H1 (cell line): ENCODE measurements around the gene ZNF385D. TPM values are rescaled to one million over a fixed set of nuclear protein-coding genes. Genes with fewer than 3 reads are reported as not detected.

ENCODE experiments used
- CTCF ChIA-PET: fragments of 300-600 bp; sonication (Branson Sonifier 250); formaldehyde crosslinking; loops from one replicate; lab custom pipeline; 2021; ENCODE audit not compliant: partially characterized antibody; lab: Charles Lee
- POLR2A ChIA-PET: fragments of 300-600 bp; sonication (Branson Sonifier 250); formaldehyde crosslinking; loops from one replicate; lab custom pipeline; 2021; ENCODE audit warnings: inconsistent platforms; ENCODE audit not compliant: partially characterized antibody; lab: Charles Lee
- DNase-seq, 2 experiments: peaks; one replicate each; pipeline versions ENCODE4 v3.0.0 to v3.0.0-alpha.2; 2010 to 2022; ENCODE audit warnings: low spot score in 2 of 2, low read depth in 1 of 2, mixed read lengths in 1 of 2
- FAIRE-seq: peaks from 2 replicates; lab custom pipeline; 2011; peaks lifted over from hg19 to GRCh38; lab: Jason Lieb, UNC
- H2AFZ ChIP-seq: 2 replicates; pipeline ENCODE4 v1.8.1; 2012; ENCODE audit warnings: low read length, inconsistent platforms
- H2AK5ac ChIP-seq: 2 replicates; pipeline ENCODE4 v1.6.1; 2013; ENCODE audit warnings: low read depth, low read length
- H2BK120ac ChIP-seq: replicated peaks from 2 replicates; pipeline ENCODE3; 2013; ENCODE audit warnings: low read depth, low read length, inconsistent platforms
- H2BK12ac ChIP-seq: 2 replicates; pipeline ENCODE4 v1.6.1; 2013; ENCODE audit warnings: low read depth, low read length
- H2BK15ac ChIP-seq: 2 replicates; pipeline ENCODE4 v1.6.1; 2013; ENCODE audit warnings: low read length
- H2BK20ac ChIP-seq: 2 replicates; pipeline ENCODE4 v1.6.1; 2013; ENCODE audit warnings: low read length
- H2BK5ac ChIP-seq: 2 replicates; pipeline ENCODE4 v1.6.1; 2013; ENCODE audit warnings: low read depth, low read length
- H3K14ac ChIP-seq: 2 replicates; pipeline ENCODE4 v1.6.1; 2013; ENCODE audit warnings: inconsistent platforms; ENCODE audit not compliant: insufficient read length
- H3K18ac ChIP-seq: 2 replicates; pipeline ENCODE4 v1.6.1; 2013; ENCODE audit warnings: low read length; ENCODE audit errors: extremely low read depth
- H3K23ac ChIP-seq: 2 replicates; pipeline ENCODE4 v1.6.1; 2013; ENCODE audit warnings: inconsistent platforms; ENCODE audit not compliant: insufficient read length
- H3K23me2 ChIP-seq: 2 replicates; pipeline ENCODE4 v1.6.1; 2013; ENCODE audit warnings: low read depth, low read length
- H3K27ac ChIP-seq: 2 replicates; pipeline ENCODE4 v1.6.1; 2011; ENCODE audit warnings: low read depth, low read length, inconsistent platforms
- H3K27me3 ChIP-seq, 4 experiments: replicated peaks in 1 of 4; 1 replicate in 1 of 4; 2 replicates in 3 of 4; pipeline versions ENCODE4 v1.6.1 to v1.8.1; 2011 to 2013; ENCODE audit warnings: low read length in 3 of 4, mild to moderate bottlenecking in 3 of 4, inconsistent platforms in 2 of 4, mixed read lengths in 2 of 4, moderate library complexity in 1 of 4; ENCODE audit not compliant: control insufficient read depth in 3 of 4, insufficient read depth in 3 of 4; ENCODE audit errors: extremely low read depth in 1 of 4
- H3K36me3 ChIP-seq, 4 experiments: 2 replicates each; pipeline versions ENCODE4 v1.6.1 to v1.8.1; 2011 to 2013; ENCODE audit warnings: mild to moderate bottlenecking in 4 of 4, low read length in 3 of 4, moderate library complexity in 2 of 4, control low read depth in 1 of 4, inconsistent platforms in 1 of 4; ENCODE audit not compliant: insufficient read depth in 4 of 4, control insufficient read depth in 2 of 4
- H3K4ac ChIP-seq: replicated peaks from 2 replicates; pipeline ENCODE3; 2013; ENCODE audit warnings: low read length, low read depth, mixed read lengths, inconsistent platforms; ENCODE audit not compliant: insufficient read length
- H3K4me1 ChIP-seq, 4 experiments: replicated peaks in 1 of 4; 1 replicate in 1 of 4; 2 replicates in 3 of 4; pipeline versions ENCODE4 v1.6.1 to v1.8.1; 2011 to 2013; ENCODE audit warnings: low read length in 3 of 4, inconsistent platforms in 2 of 4, mixed read lengths in 1 of 4; ENCODE audit not compliant: insufficient read depth in 4 of 4, control insufficient read depth in 3 of 4
- H3K4me2 ChIP-seq, 2 experiments: 2 replicates each; pipeline versions ENCODE4 v1.6.1 to v1.8.1; 2011 to 2013; ENCODE audit warnings: low read depth in 2 of 2, low read length in 2 of 2, control low read depth in 1 of 2, inconsistent platforms in 1 of 2, mild to moderate bottlenecking in 1 of 2; ENCODE audit not compliant: insufficient read depth in 1 of 2
- H3K4me3 ChIP-seq, 4 experiments: fragments of 200-600, 300-600 bp in 1 of 4; sonication (generic), shearing (Covaris generic), sonication (Bioruptor Twin) in 1 of 4; 2 replicates each; pipeline versions ENCODE4 v1.5.1 to v1.8.1; 2011 to 2016; ENCODE audit warnings: low read length in 4 of 4, low read depth in 3 of 4, control low read depth in 2 of 4, inconsistent platforms in 2 of 4, mild to moderate bottlenecking in 2 of 4, mixed read lengths in 1 of 4, moderate library complexity in 1 of 4; ENCODE audit not compliant: insufficient read depth in 2 of 4; ENCODE audit errors: extremely low read depth in 1 of 4
- H3K56ac ChIP-seq: replicated peaks from 2 replicates; pipeline ENCODE3; 2013; ENCODE audit warnings: low read depth, mild to moderate bottlenecking, mixed read lengths, low read length, inconsistent platforms; ENCODE audit not compliant: insufficient read length
- H3K79me1 ChIP-seq: 2 replicates; pipeline ENCODE4 v1.6.1; 2013; ENCODE audit warnings: low read depth, low read length, control low read depth
- H3K79me2 ChIP-seq, 2 experiments: 2 replicates each; pipeline versions ENCODE4 v1.6.1 to v1.8.1; 2012 to 2013; ENCODE audit warnings: low read length in 2 of 2, mild to moderate bottlenecking in 2 of 2, inconsistent platforms in 1 of 2; ENCODE audit not compliant: insufficient read depth in 2 of 2, control insufficient read depth in 1 of 2
- H3K9ac ChIP-seq, 4 experiments: replicated peaks in 1 of 4; 1 replicate in 1 of 4; 2 replicates in 3 of 4; pipeline versions ENCODE4 v1.6.1 to v1.8.1; 2011 to 2013; ENCODE audit warnings: low read depth in 3 of 4, low read length in 3 of 4, control low read depth in 2 of 4, mild to moderate bottlenecking in 2 of 4, moderate library complexity in 2 of 4, inconsistent platforms in 1 of 4; ENCODE audit errors: extremely low read depth in 1 of 4
- H3K9me3 ChIP-seq, 2 experiments: 2 replicates each; pipeline versions ENCODE4 v1.6.1 to v1.8.1; 2012 to 2013; ENCODE audit warnings: mild to moderate bottlenecking in 2 of 2, moderate library complexity in 2 of 2, control low read depth in 1 of 2, inconsistent platforms in 1 of 2, low read depth in 1 of 2, low read length in 1 of 2, mixed read lengths in 1 of 2; ENCODE audit not compliant: insufficient read depth in 2 of 2
- H4K20me1 ChIP-seq, 2 experiments: replicated peaks in 1 of 2; 2 replicates each; pipeline versions ENCODE3 to v1.8.1; 2011 to 2013; ENCODE audit warnings: inconsistent platforms in 2 of 2, low read length in 2 of 2, mild to moderate bottlenecking in 1 of 2; ENCODE audit not compliant: insufficient read depth in 2 of 2, control insufficient read depth in 1 of 2
- H4K5ac ChIP-seq: 2 replicates; pipeline ENCODE4 v1.6.1; 2013; ENCODE audit warnings: low read length, low read depth, mixed read lengths, inconsistent platforms; ENCODE audit not compliant: insufficient read length
- H4K8ac ChIP-seq: 2 replicates; pipeline ENCODE4 v1.8.0; 2013; ENCODE audit warnings: mild to moderate bottlenecking, moderate library complexity, low read length, inconsistent platforms; ENCODE audit not compliant: insufficient read depth; ENCODE audit errors: extremely low read depth
- H4K91ac ChIP-seq: replicated peaks from 2 replicates; pipeline ENCODE3; 2013; ENCODE audit warnings: low read length, mixed read lengths, inconsistent platforms; ENCODE audit not compliant: insufficient read length
- BACH1 ChIP-seq: IDR thresholded peaks from 2 replicates; pipeline ENCODE4 v1.6.1; 2012; ENCODE audit warnings: low read length, improper control_type of control experiment
- CBX5 ChIP-seq: fragments of 300-800, 300-1000 bp; sonication (generic); IDR thresholded peaks from 2 replicates; pipeline ENCODE4 v1.7.1; 2016; ENCODE audit warnings: antibody characterized with exemption, low read length, low read depth
- KDM1A ChIP-seq: fragments of 200-600, 300-600 bp; sonication (generic); IDR thresholded peaks from 2 replicates; pipeline ENCODE4 v1.7.1; 2016; ENCODE audit warnings: mild to moderate bottlenecking, low read length, borderline replicate concordance
- MAFK ChIP-seq: IDR thresholded peaks from 2 replicates; pipeline ENCODE4 v1.6.1; 2012; ENCODE audit warnings: low read depth, mild to moderate bottlenecking, improper control_type of control experiment, low read length
- NRF1 ChIP-seq: IDR thresholded peaks from 2 replicates; pipeline ENCODE4 v1.6.1; 2011; ENCODE audit warnings: mild to moderate bottlenecking, low read depth, low read length, improper control_type of control experiment
- POU5F1 ChIP-seq: IDR thresholded peaks from 2 replicates; pipeline ENCODE4 v1.6.1; 2011; ENCODE audit warnings: low read depth, mild to moderate bottlenecking, low read length, moderate library complexity
- RBBP5 ChIP-seq: IDR thresholded peaks from 2 replicates; pipeline ENCODE4 v1.7.1; 2012; ENCODE audit warnings: low read depth, mild to moderate bottlenecking, inconsistent platforms, low read length, moderate library complexity, borderline replicate concordance
- RFX5 ChIP-seq: IDR thresholded peaks from 2 replicates; pipeline ENCODE4 v1.6.1; 2011; ENCODE audit warnings: low read depth, low read length, improper control_type of control experiment, borderline replicate concordance
- WGBS, 2 experiments: shearing (Covaris generic) in 1 of 2; methylation state at CpG; one replicate each; pipeline versions ENCODE4 v1.1.6 to v1.1.7; 2013 to 2015; ENCODE audit warnings: low lambda C conversion rate in 2 of 2, mixed read lengths in 2 of 2, inconsistent platforms in 1 of 2, low coverage in 1 of 2, missing lambda C conversion rate in 1 of 2; ENCODE audit not compliant: insufficient replicate concordance in 2 of 2, insufficient coverage in 1 of 2, insufficient read length in 1 of 2; ENCODE audit errors: extremely low coverage in 1 of 2, missing lambda C conversion rate in 1 of 2; 5-methylcytosine and 5-hydroxymethylcytosine counted together
- polyA plus RNA-seq, 7 experiments: library from polyadenylated mRNA; depleted of rRNA in 3 of 7; stranded (reverse) in 5 of 7; unstranded in 2 of 7; fragments of >200 nt in 5 of 7; fragments of 200-250 nt in 2 of 7; gene quantifications; 1 replicate in 5 of 7; 2 replicates in 1 of 7; 4 replicates in 1 of 7; pipeline versions ENCODE4 v1.2.1 to v1.2.3, GENCODE V29; 2011 to 2013; ENCODE audit warnings: missing spikeins in 2 of 7, mixed read lengths in 2 of 7
- total RNA-seq: library from RNA; stranded (reverse); fragmentation: NEBNext Ultra II Directional; extraction: Animal tissue kit (Norgen Biotek cat#: 25700); gene quantifications from 2 replicates; pipeline ENCODE4 v1.2.1, GENCODE V29; 2021

ZNF385D gene
- total and polyA plus RNA-seq, 2 of the 8 experiments (the other 6 are each of a cell fraction or from before 2014, with no cell fraction given), result 5.9 to 10.8 TPM

- Histone ChIP-seq H3K79me2 (no peaks in the 10 kb centered on the region), H3K4ac (no peak overlapping the region), H3K23me2 (no peaks in the 10 kb centered on the region), H2BK20ac (no peak overlapping the region), H3K9me3 (no peaks in the 10 kb centered on the region), H2AK5ac (no peak overlapping the region), H3K36me3 (no peaks in the 10 kb centered on the region), H3K4me3 (no peak overlapping the region), H2BK5ac (no peak overlapping the region), H3K56ac (no peak overlapping the region), H3K23ac (no peak overlapping the region), H4K8ac (no peak overlapping the region), H3K27ac (no peak overlapping the region), H3K4me1 (no peaks in the 10 kb centered on the region), H3K79me1 (no peaks in the 10 kb centered on the region), H2BK12ac (no peak overlapping the region), H3K4me2 (no peak overlapping the region), H3K27me3 (no peaks in the 10 kb centered on the region), H2AFZ (no peak overlapping the region), H2BK15ac (no peak overlapping the region), H4K5ac (no peak overlapping the region), H3K14ac (no peak overlapping the region)
- 89% methylated on average over 4 of the region's 4 CpGs; no CpG with 5 or more reads in 1 of the 2 experiments for WGBS, 2 experiments
- FAIRE-seq, result no peak
- ChIA-PET CTCF (no interaction called here), POLR2A (interaction anchor here (0.6 kb wide), 1 partner anchor 38 kb away, joined by 3 read pairs; no protein-coding TSS in a partner anchor)
- TF ChIP-seq KDM1A, result no peak
- no peak for TF ChIP-seq POU5F1
- TF ChIP-seq RFX5, result no peak
- TF ChIP-seq RBBP5, result no peak
- TF ChIP-seq MAFK, result no peak
- no peak for TF ChIP-seq NRF1
- no peak for TF ChIP-seq CBX5
- TF ChIP-seq BACH1, result no peak
- TF ChIP-seq, all 59 proteins: peak for 0
- Histone ChIP-seq H3K9ac (no peak overlapping the region), H3K18ac (no peak overlapping the region), H2BK120ac (no peak overlapping the region), H4K20me1 (no peaks in the 10 kb centered on the region), H4K91ac (no peak overlapping the region)
- no peak for DNase-seq
Observed at GRCh38 chr3:21783839-21784238, 32.8 kb upstream of the ZNF385D start.
